Left lung (tissue), 10 donors: ENCODE measurements around the gene IFT20. TPM values are rescaled to one million over a fixed set of nuclear protein-coding genes. Genes with fewer than 3 reads are reported as not detected.

Experiments
- ATAC-seq: fragments of 200-7000 bp; cut with Tn5 transposase; one replicate; pipeline ENCODE4 v1.9.1; 2020; ENCODE audit warnings: moderate library complexity
- DNase-seq, 4 donors: peaks; one replicate each; pipeline ENCODE4 v3.0.0-alpha.2; 2013 to 2020
- H3K27ac ChIP-seq, 2 donors: fragments of 200-600 bp; sonication (generic) in 1 of 2; one replicate each; pipeline versions ENCODE4 v1.5.0 to v1.8.0; 2020 to 2021
- H3K27me3 ChIP-seq, 2 donors: fragments of 200-600 bp; sonication (generic) in 1 of 2; one replicate each; pipeline versions ENCODE4 v1.5.0 to v1.8.0; 2020 to 2021
- H3K36me3 ChIP-seq, 2 donors: fragments of 200-600 bp; sonication (generic) in 1 of 2; one replicate each; pipeline versions ENCODE4 v1.5.0 to v1.8.0; 2020 to 2021
- H3K4me1 ChIP-seq, 2 donors: fragments of 200-600 bp; one replicate each; pipeline ENCODE4 v1.8.0; 2021
- H3K4me3 ChIP-seq, 2 donors: fragments of 200-600 bp; sonication (generic) in 1 of 2; one replicate each; pipeline versions ENCODE4 v1.5.0 to v1.8.0; 2020 to 2021; ENCODE audit warnings: mild to moderate bottlenecking in 1 of 2
- H3K9me3 ChIP-seq, 2 donors: fragments of 200-600 bp; sonication (generic) in 1 of 2; one replicate each; pipeline versions ENCODE4 v1.5.0 to v1.8.0; 2020 to 2021
- intact Hi-C, 2 donors: fragments of 100-400 bp; cut with DNase I; formaldehyde crosslinking; loops; one replicate each; pipeline versions ENCODE4 v1.11.2 to v1.14.2; 2022
- polyA plus RNA-seq, 6 donors: library from polyadenylated mRNA; unstranded; fragments of 120-200 nt; gene quantifications; one replicate each; pipeline ENCODE4 v1.2.1, GENCODE V29; 2013; ENCODE audit not compliant: insufficient read length in 6 of 6
- total RNA-seq, 2 donors: library from RNA; stranded (reverse); fragmentation: NEBNext Ultra II Directional; extraction: Animal tissue kit (Norgen Biotek cat#: 25700); gene quantifications; one replicate each; pipeline ENCODE4 v1.2.1, GENCODE V29; 2021
- TF ChIP-seq, protein P1 (sequence below), 2 donors: fragments of 200-600 bp; sonication (generic) in 1 of 2; IDR thresholded peaks; one replicate each; pipeline versions ENCODE4 v1.5.0 to v1.8.0; 2021; ENCODE audit warnings: antibody characterized with exemption in 2 of 2
- donor health status: DM: no; HTN: yes; CAD: no.
- donor health status: DM: no; HTN: no; CAD: no.

The IFT20 gene
- total and polyA plus RNA-seq, 8 donors, result 27.6 to 60.4 (median 54.2) TPM

DNA sequence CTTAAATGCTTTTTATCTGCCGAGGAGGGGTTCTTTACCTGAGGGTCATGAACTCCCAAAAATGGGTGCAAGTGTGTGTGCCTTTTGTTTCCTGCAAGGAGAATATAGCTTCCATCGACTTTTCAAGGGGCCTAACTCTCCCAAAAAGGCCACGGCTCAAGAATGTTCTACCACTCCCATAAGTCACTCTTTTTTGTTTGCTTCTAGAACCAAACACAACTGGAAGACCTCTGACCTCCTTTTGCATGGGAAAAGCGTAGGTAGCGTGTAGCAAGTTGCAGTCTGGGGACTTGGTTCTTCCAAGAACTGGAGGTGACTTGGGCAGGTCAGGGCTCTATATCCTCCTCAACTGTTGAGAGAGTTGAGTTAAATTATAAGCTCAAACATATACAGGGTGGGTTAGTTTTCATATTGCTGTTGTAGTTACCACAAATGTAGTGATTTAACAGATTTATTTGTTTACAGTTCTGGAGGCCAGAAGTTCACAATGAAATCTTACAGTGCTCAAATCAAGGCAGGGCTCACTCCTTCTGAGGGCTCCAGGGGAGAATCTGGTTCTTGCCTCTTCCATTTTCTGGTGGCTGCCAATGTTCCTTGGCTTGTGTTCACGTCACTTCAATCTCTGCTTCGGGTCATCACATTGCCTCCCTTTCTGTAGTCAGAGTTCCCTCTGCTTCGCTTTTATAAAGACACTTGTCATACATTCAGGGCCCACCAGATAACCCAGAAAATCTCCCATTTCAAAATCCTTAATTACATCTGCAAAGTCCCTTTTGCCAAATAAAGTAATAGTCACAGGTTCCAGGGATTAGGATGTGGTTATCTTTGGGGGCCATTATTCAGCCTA is 14.8 kb downstream of the IFT20 start:
- no peak overlapping the region for H3K27ac ChIP-seq
- no peaks in the 10 kb centered on the region for H3K27me3 ChIP-seq
- intact Hi-C loops, result no loop called here
- no peak for DNase-seq
- no peaks in the 10 kb centered on the region for H3K9me3 ChIP-seq
- H3K4me3 ChIP-seq, result peak overlapping the region in 1 of 2 donors; percentile 67
- ATAC-seq, result no peak
- TF ChIP-seq, protein P1, sequence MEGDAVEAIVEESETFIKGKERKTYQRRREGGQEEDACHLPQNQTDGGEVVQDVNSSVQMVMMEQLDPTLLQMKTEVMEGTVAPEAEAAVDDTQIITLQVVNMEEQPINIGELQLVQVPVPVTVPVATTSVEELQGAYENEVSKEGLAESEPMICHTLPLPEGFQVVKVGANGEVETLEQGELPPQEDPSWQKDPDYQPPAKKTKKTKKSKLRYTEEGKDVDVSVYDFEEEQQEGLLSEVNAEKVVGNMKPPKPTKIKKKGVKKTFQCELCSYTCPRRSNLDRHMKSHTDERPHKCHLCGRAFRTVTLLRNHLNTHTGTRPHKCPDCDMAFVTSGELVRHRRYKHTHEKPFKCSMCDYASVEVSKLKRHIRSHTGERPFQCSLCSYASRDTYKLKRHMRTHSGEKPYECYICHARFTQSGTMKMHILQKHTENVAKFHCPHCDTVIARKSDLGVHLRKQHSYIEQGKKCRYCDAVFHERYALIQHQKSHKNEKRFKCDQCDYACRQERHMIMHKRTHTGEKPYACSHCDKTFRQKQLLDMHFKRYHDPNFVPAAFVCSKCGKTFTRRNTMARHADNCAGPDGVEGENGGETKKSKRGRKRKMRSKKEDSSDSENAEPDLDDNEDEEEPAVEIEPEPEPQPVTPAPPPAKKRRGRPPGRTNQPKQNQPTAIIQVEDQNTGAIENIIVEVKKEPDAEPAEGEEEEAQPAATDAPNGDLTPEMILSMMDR (IDR thresholded peaks at IDR 0.05), result no peak
- H3K4me1 ChIP-seq, result peaks cover 4 to 34% of the 10 kb centered on the region in 2 donors
- H3K36me3 ChIP-seq, result no peaks in the 10 kb centered on the region

DNA sequence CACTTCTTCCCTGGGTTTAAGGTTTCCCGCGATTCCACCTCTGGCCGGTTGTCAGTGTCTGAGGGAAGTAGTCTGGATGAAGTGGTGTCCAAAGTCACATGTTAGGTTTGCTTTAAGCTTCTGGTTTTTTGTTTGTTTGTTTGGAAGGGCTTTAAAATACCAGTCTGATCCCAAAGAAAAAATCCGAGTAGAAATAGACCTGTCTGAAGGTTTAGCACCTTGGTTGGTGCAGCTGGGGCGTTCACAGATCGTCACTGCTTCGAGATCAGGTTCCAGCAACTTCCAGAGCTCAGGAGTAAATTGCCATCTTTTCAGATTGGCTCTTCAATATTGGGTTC is 15.7 kb downstream of the IFT20 start:
- DNase-seq, result no peak
- peak overlapping the region; percentile 65 to 67 for H3K4me3 ChIP-seq
- no peaks in the 10 kb centered on the region for H3K9me3 ChIP-seq
- intact Hi-C loops, result no loop called here
- TF ChIP-seq, protein P1 (IDR thresholded peaks at IDR 0.05), result no peak
- no peaks in the 10 kb centered on the region for H3K27me3 ChIP-seq
- peaks cover 4 to 33% of the 10 kb centered on the region in 2 donors for H3K4me1 ChIP-seq
- peak; percentile 9 for ATAC-seq
- H3K27ac ChIP-seq, result peak overlapping the region; percentile 30 to 62
- H3K36me3 ChIP-seq, result no peaks in the 10 kb centered on the region

DNA sequence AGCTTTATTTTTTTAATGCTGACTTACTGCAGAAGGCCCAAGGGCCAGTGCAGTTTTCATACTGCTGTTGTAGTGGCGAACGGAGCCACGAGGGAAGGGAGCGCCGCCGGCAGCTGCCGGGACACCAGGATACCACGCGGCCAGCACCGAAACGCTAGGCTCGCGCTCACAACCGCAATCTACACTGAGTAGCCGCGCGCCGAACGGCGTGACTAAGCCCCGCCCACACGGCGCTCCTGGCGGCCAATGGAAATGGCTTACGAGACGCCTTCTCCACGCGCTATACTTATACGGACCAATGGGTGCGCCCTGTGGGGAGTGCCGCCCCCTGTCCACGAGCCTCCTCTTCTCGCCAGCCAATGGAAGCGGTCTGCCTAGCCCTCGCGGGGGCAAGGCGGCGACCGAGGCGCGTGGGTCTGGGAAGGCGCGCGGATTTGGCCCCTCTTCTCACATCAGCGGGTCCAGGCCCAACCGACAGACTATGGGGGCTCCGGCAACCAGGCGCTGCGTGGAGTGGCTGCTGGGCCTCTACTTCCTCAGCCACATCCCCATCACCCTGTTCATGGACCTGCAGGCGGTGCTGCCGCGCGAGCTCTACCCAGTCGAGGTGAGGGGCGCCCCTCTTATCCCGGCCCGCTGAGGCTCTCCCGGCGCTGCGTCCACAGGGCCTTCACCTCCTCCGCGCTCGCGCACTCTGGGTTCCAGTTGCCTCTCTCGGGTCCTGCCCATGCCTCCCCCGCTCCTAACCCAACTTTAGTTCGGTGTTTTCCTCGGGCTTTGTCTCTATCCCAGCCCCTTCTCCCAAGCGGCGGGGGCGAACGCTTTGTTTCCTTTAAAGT is 16.3 kb downstream of the IFT20 start, which contains the start of gene TMEM97:
TMEM97 (plus strand) TSS at position 442 of the 839 bp plus-strand sequence; CDS start at position 482, 40 bp downstream.
- intact Hi-C loops, result no loop called here

DNA sequence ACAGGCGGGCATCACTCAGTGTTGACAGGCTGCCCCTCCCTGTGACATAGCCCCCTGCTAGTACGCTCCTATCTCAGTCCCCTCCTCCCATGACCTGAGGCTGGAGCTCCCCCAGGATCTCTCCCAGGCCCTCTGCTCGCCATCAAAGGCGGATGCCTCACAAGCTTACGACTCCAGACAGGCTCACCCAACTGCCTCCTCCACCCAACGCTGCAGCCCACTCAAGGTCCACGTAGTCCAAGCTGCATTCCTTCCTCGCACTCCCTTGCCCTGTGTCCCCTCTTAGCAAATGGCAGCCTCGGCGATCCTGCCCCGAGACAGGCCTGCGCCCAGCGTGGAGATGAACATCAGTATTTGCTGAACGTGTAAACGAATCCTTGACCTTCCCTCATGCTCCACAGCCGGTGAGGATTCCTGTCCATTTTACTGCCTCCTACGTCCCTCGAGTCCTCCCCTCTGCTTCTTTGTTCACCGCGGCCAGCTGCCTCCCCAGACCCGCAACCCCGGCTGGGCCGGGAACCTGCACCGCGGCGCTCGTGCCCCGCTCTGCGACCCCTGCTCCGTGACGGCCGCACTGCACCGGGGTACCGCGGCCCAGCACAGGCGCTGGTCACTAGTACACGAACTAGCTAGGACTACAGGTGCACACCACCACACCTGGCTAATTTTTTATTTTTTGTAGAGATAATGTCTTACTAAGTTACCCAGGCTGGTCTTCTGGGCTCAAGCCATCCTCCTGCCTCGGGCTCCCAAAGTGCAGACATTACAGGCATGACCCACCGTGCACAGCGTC is 17.1 kb downstream of the IFT20 start:
- intact Hi-C loops, result no loop called here
- DNase-seq (no peak), ATAC-seq (peak; percentile 4)
- no peaks in the 10 kb centered on the region for H3K27me3 ChIP-seq
- peak overlapping the region; percentile 65 to 67 for H3K4me3 ChIP-seq
- no peaks in the 10 kb centered on the region for H3K36me3 ChIP-seq
- TF ChIP-seq, protein P1 (IDR thresholded peaks at IDR 0.05), result no peak
- no peaks in the 10 kb centered on the region for H3K9me3 ChIP-seq
- H3K4me1 ChIP-seq, result peaks cover 4 to 24% of the 10 kb centered on the region in 2 donors
- H3K27ac ChIP-seq, result peak overlapping the region; percentile 30 to 62

More for the DNA sequence above, 16.3 kb downstream of the IFT20 start, which contains the start of gene TMEM97:
- peak; percentile 94 to 97 (median 97) for DNase-seq
- Histone ChIP-seq H3K4me3 (peak within 1 kb of the TSS; percentile 65 to 67), H3K27me3 (no peaks in the 10 kb centered on the region), H3K9me3 (no peaks in the 10 kb centered on the region), H3K27ac (peak within 1 kb of the TSS; percentile 30 to 62), H3K36me3 (no peaks in the 10 kb centered on the region), H3K4me1 (peaks cover 4 to 27% of the 10 kb centered on the region in 2 donors)
- TF ChIP-seq, protein P1 (IDR thresholded peaks at IDR 0.05), result no peak
- ATAC-seq, result peak; percentile 98
